Smooth muscle cell (in vitro differentiated cells): ENCODE results near the gene ANGPTL8. TPM values are rescaled to one million over a fixed set of nuclear protein-coding genes. Genes with fewer than 3 reads are reported as not detected.
A peak's percentile ranks its signal among the peaks of the same experiment; 100 is the strongest.

Experiments
- DNase-seq: peaks from one replicate; lab custom pipeline; 2025; ENCODE audit not compliant: unreplicated experiment; lab: John Stamatoyannopoulos, UW
- H2AFZ ChIP-seq: fragments of 200-600 bp; sonication (generic); 2 replicates; pipeline ENCODE4 v1.6.0; 2016; ENCODE audit warnings: antibody characterized with exemption, low read depth, mild to moderate bottlenecking
- H3F3A ChIP-seq: fragments of 200-600 bp; sonication (generic); 2 replicates; pipeline ENCODE4 v1.6.0; 2017; ENCODE audit warnings: antibody characterized with exemption, low read depth
- H3K27ac ChIP-seq: fragments of 200-600 bp; sonication (generic); 2 replicates; pipeline ENCODE4 v1.5.1; 2016; ENCODE audit warnings: low read depth, mild to moderate bottlenecking
- H3K27me3 ChIP-seq: fragments of 200-600 bp; sonication (generic); 2 replicates; pipeline ENCODE4 v1.6.1; 2016; ENCODE audit warnings: low read depth, mild to moderate bottlenecking
- H3K36me3 ChIP-seq: fragments of 200-600 bp; sonication (generic); 2 replicates; pipeline ENCODE4 v1.5.1; 2016; ENCODE audit warnings: low read depth
- H3K4me1 ChIP-seq: fragments of 200-600 bp; sonication (generic); 2 replicates; pipeline ENCODE4 v1.5.1; 2016; ENCODE audit warnings: low read depth
- H3K4me2 ChIP-seq: fragments of 200-600 bp; sonication (generic); 2 replicates; pipeline ENCODE4 v1.6.0; 2016; ENCODE audit warnings: mild to moderate bottlenecking
- H3K4me3 ChIP-seq: fragments of 200-600 bp; sonication (generic); 2 replicates; pipeline ENCODE4 v1.5.1; 2016; ENCODE audit warnings: mild to moderate bottlenecking
- H3K79me2 ChIP-seq: fragments of 200-600 bp; sonication (generic); 2 replicates; pipeline ENCODE4 v1.6.0; 2016; ENCODE audit warnings: low read depth, mild to moderate bottlenecking
- H3K9ac ChIP-seq: fragments of 200-600 bp; sonication (generic); 2 replicates; pipeline ENCODE4 v1.6.0; 2016; ENCODE audit warnings: low read depth
- H3K9me3 ChIP-seq: fragments of 200-600 bp; sonication (generic); replicated peaks from 2 replicates; pipeline ENCODE4 v1.5.1; 2016; ENCODE audit warnings: low read depth
- H4K20me1 ChIP-seq: fragments of 200-600 bp; sonication (generic); 2 replicates; pipeline ENCODE4 v1.6.0; 2016; ENCODE audit warnings: low read depth
- WGBS: methylation state at CpG from one replicate; pipeline ENCODE4 v1.1.7; 2016; ENCODE audit warnings: low lambda C conversion rate; 5-methylcytosine and 5-hydroxymethylcytosine counted together
- polyA plus RNA-seq: library from polyadenylated mRNA; unstranded; fragments of >200 nt; fragmentation: Nextera tagmentation; extraction: Ambion mirVana; gene quantifications from 2 replicates; pipeline ENCODE4 v1.2.1, GENCODE V29; 2016
- total RNA-seq: library from RNA; depleted of rRNA; stranded (reverse); fragments of >200 nt; gene quantifications from 2 replicates; pipeline ENCODE4 v1.2.3, GENCODE V29; 2014
- TF ChIP-seq, protein P1 (sequence below): fragments of 200-600 bp; sonication (generic); IDR thresholded peaks from 2 replicates; pipeline ENCODE4 v1.5.1; 2017; ENCODE audit warnings: borderline replicate concordance, mild to moderate bottlenecking, antibody characterized with exemption; ENCODE audit not compliant: insufficient read depth, poor library complexity, severe bottlenecking

Gene ANGPTL8
- total and polyA plus RNA-seq, 2 experiments from 2014 or later = 0.54 to 0.80 TPM

- Histone ChIP-seq H3K9ac (no peak overlapping the region), H3F3A (no peaks in the 10 kb centered on the region), H3K27ac (no peak overlapping the region), H3K27me3 (no peaks in the 10 kb centered on the region), H4K20me1 (no peaks in the 10 kb centered on the region), H3K36me3 (no peaks in the 10 kb centered on the region), H3K4me3 (no peak overlapping the region), H3K4me1 (no peaks in the 10 kb centered on the region), H3K4me2 (no peak overlapping the region), H3K79me2 (peaks cover 10% of the 10 kb centered on the region), H2AFZ (no peak overlapping the region), H3K9me3 (no peaks in the 10 kb centered on the region)
- TF ChIP-seq, protein P1, sequence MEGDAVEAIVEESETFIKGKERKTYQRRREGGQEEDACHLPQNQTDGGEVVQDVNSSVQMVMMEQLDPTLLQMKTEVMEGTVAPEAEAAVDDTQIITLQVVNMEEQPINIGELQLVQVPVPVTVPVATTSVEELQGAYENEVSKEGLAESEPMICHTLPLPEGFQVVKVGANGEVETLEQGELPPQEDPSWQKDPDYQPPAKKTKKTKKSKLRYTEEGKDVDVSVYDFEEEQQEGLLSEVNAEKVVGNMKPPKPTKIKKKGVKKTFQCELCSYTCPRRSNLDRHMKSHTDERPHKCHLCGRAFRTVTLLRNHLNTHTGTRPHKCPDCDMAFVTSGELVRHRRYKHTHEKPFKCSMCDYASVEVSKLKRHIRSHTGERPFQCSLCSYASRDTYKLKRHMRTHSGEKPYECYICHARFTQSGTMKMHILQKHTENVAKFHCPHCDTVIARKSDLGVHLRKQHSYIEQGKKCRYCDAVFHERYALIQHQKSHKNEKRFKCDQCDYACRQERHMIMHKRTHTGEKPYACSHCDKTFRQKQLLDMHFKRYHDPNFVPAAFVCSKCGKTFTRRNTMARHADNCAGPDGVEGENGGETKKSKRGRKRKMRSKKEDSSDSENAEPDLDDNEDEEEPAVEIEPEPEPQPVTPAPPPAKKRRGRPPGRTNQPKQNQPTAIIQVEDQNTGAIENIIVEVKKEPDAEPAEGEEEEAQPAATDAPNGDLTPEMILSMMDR = no peak
- DNase-seq = no peak
- 91% methylated on average over 6 of the region's 6 CpGs for WGBS
Observed at GRCh38 chr19:11263726-11264125, 24.3 kb downstream of the ANGPTL8 start.

DNA sequence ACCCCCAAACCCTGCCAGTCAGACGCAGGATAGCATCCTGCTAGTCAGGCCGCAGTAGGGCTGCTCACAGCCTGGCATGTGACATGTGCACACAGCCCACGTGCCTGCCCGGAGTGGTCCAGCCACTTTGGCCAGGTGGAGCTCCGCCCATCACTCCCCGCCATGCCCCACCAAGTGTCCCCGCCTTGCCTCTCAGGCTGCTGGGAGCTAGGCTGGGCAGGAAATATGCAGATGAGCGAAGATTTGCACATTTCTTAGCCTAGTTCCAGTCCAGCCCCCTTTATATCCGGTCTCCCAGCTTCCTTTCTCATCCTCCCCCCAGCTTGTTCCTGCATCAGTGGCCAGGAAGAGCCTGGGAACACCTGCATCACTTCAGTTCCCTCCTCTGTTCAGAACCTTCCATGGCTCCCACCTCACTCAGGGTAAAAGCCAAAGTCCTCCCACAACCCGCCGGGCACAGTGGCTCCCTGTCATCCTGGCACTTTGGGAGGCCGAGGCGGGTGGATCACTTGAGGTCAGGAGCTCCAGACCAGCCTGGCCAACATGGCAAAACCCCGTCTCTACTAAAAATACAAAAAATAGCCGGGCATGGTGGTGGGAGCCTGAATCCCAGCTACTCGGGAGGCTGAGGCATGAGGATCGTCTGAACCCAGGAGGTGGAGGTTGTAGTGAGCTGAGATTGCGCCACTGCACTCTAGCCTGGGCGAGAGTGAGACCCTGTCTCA, 25.2 kb downstream of the ANGPTL8 start:
- no peak overlapping the region for H3K9ac ChIP-seq
- H3K9me3 ChIP-seq = no peaks in the 10 kb centered on the region
- no peaks in the 10 kb centered on the region for H3K4me1 ChIP-seq
- no peaks in the 10 kb centered on the region for H3K36me3 ChIP-seq
- H3F3A ChIP-seq = no peaks in the 10 kb centered on the region
- peaks cover 10% of the 10 kb centered on the region for H3K79me2 ChIP-seq
- H3K27me3 ChIP-seq = no peaks in the 10 kb centered on the region
- no peak overlapping the region for H2AFZ ChIP-seq
- WGBS = 84% methylated on average over 19 of the region's 19 CpGs
- TF ChIP-seq, protein P1 = no peak
- no peak for DNase-seq
- no peak overlapping the region for H3K4me2 ChIP-seq
- H4K20me1 ChIP-seq = no peaks in the 10 kb centered on the region
- H3K27ac ChIP-seq = no peak overlapping the region
- no peak overlapping the region for H3K4me3 ChIP-seq

GRCh38 chr19:11265177-11265784, 25.9 kb downstream of the ANGPTL8 start:
- H3K27me3 ChIP-seq = no peaks in the 10 kb centered on the region
- no peak for DNase-seq
- WGBS = 92% methylated on average over 6 of the region's 6 CpGs
- H3K4me1 ChIP-seq = no peaks in the 10 kb centered on the region
- H3K36me3 ChIP-seq = no peaks in the 10 kb centered on the region
- H3K79me2 ChIP-seq = peaks cover 7% of the 10 kb centered on the region
- no peak overlapping the region for H3K9ac ChIP-seq
- H3K4me2 ChIP-seq = no peak overlapping the region
- H4K20me1 ChIP-seq = no peaks in the 10 kb centered on the region
- H3K9me3 ChIP-seq = no peaks in the 10 kb centered on the region
- TF ChIP-seq, protein P1 = no peak
- no peak overlapping the region for H2AFZ ChIP-seq
- H3K27ac ChIP-seq = peak overlapping the region; percentile 44
- no peaks in the 10 kb centered on the region for H3F3A ChIP-seq
- no peak overlapping the region for H3K4me3 ChIP-seq

DNA sequence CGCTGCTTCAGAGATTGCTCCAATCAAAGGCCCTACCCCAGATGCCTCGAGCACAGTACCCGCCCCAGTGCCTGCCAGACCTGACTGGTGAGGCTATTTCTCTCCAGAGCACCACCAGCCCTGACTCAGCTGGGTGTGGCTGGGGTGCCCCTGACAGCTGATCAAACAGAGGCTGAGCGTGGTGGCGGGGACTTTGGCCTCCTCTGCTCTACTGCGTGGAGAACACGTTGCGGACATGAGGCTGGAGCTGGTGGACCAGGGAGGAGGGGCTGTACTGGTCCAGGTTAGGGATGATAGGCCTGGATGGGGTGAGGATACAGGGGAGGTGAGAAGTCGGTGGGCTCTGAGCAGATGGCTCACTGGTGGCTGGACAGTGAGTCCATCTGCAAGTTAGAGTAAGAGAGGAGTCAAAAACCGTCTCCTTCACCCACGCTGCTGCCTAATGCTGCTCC, 26.4 kb downstream of the ANGPTL8 start:
- WGBS = 69% methylated on average over 9 of the region's 11 CpGs
- no peaks in the 10 kb centered on the region for H3K36me3 ChIP-seq
- H3K27ac ChIP-seq = no peak overlapping the region
- peaks cover 6% of the 10 kb centered on the region for H3K79me2 ChIP-seq
- H3K4me3 ChIP-seq = no peak overlapping the region
- H3K4me1 ChIP-seq = no peaks in the 10 kb centered on the region
- no peak overlapping the region for H3K9ac ChIP-seq
- no peaks in the 10 kb centered on the region for H4K20me1 ChIP-seq
- DNase-seq = no peak
- no peak overlapping the region for H3K4me2 ChIP-seq
- no peaks in the 10 kb centered on the region for H3K9me3 ChIP-seq
- TF ChIP-seq, protein P1 = no peak
- no peaks in the 10 kb centered on the region for H3K27me3 ChIP-seq
- no peak overlapping the region for H2AFZ ChIP-seq
- no peaks in the 10 kb centered on the region for H3F3A ChIP-seq
